SKM-1 treated with dmso at 0.1 percent for 144 hours (cell line): ENCODE results near the gene ENTPD8.
"Not testable (repeated sequence)": the region's sequence is repeated elsewhere in the genome, so short reads cannot be mapped to it uniquely, and the experiment has no call there.

Experiments used
- DNase-seq: peaks from one replicate; lab custom pipeline; 2025; ENCODE audit not compliant: unreplicated experiment; lab: John Stamatoyannopoulos, UW

Gene ENTPD8

DNA sequence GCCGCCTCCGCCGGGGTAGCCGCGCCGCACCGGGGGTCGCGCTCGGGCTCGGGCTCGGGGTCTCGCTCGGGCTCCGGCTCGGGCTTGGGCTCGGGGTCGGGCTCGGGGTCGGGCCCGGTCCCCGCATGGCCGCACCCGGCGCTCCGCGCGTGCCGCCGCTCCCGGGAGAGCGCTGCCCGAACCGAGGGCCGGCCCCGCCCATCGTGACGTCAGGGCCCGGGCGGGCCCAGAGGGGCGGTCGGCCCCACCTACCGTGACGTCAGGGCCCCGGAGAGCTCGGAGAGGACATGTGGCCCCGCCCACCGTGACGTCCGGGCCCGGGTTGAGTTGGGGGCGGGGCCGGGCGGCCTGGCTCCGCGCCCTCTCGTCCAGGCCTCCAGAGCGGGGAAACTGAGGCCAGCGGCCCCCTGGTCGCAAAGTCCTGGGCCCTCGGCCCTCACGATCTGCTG is 18.0 kb upstream of the ENTPD8 start, which contains the start of gene NSMF:
NSMF (minus strand) TSS at position 183 of the 449 bp plus-strand sequence. CDS start 232 bp downstream, outside the sequence.
- DNase-seq: peak; percentile 87

DNA sequence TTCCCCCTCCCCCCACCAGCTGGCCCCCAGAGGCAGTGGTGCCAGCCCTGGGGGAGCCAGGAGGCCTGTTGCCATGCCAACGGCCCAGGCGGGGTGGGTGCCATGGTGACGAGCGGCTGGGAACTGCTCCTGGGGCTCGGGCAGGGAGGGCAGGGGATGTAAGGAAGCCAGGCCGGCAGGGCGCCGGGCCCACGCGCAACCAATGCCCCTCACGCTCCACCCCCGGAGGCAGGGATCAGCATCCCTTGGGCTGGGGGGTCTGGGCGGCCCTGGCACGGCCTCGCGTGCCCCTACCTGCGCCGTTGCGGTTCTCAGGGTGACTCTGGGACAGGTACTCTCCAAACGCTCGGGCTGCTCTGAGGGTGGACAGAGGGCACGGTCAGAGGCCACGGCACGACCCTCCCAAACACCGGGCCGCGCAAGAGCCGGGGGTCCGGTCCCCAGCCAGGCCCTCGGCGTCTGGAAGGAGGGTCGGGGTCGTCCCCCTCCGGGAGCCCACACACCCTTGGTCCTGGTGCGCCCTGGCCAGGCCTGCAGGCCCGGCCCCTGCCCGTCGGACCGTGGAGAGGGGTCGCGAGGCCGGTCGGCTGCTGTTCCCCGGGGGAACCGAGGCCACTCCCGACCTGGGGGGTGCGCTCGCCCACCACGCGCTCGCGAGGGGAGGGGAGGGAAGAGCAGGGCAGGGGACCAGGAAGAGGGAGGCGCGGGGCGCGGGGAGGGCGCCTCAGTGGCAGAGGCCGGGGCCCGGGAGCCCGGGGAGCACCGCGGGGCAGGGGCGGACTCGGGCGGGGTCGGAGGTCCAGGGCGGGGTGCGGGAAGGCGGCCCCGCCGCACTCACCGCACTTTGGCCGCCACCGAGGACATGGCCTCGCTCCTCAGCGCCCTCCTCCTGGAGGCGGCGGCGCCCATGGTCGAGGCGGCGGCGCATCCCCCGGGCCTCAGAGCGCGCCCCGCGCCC is 17.3 kb upstream of the ENTPD8 start:
- DNase-seq: no peak

DNA sequence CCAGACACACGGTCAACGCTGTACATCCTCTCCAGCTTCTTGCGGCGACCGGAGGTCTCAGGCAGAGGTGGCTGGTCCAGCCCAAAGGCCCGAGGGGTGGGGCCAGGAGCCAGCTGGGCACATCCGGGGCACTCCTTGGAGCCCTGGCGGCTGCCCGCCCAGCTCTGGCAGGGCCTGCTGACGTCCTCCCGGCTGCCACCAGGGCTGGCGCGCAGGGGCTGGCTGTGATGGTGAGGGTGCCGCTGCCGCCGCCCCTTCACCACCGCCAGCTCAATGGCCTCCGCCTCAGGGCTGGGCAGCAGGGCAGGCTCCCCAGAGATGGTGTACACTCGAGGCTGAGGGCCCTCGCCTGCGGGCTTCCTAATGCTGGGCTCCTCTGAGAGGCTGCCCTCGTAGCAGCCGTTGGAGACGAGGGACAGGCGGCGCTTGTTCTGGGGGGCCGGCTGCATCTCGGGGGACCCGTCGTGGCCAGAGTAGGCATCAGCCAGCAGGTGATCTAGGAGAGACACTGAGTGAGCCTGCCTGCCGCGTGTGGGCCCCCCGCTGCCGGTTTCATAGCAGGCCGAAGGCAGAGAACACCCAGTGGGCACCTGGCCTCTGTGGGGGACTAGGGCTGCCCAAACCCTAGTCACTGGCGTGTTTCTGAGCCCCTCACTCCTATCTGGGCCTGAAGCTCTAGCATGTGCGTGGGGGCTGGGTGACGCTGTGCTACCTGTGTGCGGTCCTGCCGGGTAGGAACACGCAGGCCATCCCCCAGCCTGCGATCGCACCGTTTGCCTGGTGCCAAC is 16.4 kb upstream of the ENTPD8 start:
- DNase-seq: no peak

DNA sequence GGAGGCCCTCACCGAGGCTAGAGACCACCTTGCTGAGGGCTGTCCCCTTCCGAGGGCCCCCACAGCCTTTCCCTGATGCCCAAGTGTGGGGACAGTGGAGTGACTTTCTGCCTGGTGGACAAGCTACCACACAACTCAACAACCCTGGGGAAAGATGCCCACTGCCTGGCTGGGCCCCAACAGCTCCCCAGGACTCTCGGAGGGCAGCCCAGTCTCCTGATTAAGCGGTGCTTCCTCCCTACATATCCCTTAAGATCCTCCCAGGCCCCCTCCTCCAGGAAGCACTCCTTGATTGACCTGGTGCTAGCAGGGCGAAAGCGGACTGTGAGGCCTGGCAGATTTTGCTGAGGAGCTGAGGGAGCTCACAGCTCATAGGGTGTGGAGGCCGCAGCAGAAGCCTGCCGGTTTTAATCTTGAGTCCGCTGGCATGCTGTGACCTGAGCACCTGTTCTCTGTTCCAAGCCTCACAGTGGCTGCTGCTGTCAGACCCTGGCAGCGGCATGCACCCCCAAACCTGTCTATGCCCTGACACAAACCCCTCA is 15.8 kb upstream of the ENTPD8 start:
- no peak for DNase-seq

DNA sequence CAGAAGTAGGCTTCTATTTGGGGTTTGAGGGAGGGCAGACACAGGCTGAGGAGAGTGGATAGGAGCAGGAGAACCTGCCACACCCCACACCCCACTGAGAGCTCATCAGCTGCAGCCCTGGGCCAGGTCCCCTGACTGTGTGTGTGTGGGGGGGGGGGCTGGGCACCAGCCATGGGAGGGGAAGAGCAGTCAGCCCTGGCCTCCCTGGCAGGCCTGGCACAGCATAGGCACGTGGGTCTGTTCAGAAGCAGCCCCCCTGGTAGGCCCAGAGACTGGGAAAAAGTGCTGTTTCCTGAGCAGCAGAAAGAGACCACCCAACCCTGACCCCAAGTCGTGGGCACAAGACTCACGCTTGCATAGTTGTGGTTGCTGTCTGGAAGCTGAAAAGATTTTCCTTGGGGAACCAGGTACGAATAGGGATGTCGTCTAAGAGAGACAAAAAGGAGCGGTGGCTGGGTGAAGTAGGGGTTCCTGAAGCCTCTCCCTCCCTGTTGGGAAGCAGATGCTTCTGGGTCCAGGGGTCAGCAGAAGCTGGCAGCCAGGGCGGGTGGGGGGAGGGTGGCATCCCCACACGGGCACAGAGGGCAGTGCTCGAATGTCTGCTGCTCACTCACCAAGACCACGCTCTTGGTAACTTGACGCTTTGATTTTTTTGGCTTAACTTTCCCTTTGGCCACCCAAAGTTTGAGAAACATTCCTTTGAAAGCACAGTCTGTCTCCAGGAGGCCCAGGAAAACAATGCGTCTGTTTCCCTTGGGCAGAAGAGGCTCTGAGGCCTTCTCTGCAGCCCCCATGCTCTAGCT is 15.1 kb upstream of the ENTPD8 start:
- no peak for DNase-seq

DNA sequence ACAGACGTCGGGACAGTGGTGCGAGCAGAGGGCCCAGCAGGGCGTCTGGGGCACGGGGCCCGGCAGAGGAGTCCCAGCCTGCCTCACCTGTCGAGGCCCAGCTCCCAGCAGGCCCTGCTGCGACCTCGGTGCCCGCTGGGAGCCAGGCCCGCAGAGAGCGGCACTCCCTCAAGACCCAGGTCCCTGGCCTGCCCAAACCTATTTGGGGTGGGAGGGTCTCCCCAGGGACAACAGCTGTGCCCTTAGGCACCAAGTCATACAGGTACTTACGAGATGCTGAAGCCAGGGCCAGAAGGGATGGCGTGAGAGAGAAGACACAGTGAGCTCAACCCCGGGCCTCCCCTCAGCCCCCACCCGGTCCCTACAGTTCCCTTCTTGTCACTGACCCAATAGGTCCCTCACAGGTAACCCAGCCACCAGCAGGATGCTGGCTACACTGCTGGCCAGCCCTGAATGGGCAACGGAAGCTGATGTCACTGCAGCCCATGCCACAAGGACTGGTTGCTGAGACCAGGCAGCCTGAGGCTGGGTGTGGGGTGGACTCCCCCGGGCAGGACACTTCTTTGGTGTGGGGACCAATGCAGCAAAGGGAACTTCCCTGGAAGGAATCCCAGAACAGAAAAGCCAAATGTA is 14.3 kb upstream of the ENTPD8 start:
- DNase-seq: no peak

DNA sequence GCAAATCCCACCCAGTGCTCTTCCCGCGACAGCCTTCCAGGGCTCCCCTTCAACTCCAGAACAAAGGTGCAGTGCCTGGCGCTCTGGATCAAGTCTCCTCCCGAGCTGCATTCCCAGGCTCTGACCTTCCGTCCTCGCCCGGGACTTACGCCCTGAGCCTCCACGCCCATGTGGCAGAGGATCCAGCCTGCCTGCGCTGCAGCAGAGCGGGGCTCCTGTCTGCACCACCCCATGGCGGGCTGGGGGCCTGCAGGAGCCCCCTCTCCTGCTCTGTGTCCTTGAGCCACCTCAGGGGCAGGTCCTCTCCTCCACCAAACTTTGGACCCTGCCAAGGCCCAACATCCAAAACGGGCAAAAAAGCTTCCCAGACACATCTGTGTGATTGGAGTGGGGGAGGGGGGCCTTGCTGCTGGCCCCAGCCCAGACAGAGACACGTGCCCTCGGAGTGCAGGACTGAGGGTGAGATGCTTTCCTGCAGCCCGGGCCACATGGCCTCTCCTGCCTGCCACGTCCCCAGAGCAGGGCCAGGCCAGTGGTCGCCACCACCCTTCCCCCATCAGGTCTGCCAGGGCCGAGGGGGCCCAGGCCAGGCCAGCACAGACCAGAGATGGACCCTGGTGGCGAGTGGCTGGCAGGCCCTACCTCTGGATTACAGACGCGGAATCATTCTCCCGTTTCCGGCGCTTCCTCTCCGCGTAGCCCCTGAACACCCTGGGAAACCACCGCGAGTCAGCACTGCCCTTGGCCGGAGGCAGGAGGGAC is 13.6 kb upstream of the ENTPD8 start:
- no peak for DNase-seq

DNA sequence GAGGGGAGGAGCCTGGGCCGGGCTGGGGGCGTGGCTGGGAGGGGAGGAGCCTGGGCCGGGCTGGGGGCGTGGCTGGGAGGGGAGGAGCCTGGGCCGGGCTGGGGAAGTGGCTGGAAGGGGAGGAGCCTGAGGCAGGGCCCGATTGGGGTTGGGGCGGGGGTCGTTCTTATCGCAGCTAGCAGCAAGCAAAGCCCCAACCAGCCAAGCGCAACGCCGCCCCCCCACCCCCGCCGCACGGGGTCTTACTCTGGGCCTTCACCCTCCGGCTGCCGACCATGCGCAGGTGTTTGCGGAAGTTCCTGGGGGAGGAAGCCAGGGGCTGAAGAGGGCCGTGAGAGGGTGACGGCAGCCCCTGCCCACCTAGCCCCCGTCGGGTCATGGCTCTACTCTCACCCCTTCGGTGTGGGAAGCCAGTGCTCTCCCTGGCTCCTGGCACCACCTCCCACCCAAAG is 13.0 kb upstream of the ENTPD8 start:
- DNase-seq: no peak

DNA sequence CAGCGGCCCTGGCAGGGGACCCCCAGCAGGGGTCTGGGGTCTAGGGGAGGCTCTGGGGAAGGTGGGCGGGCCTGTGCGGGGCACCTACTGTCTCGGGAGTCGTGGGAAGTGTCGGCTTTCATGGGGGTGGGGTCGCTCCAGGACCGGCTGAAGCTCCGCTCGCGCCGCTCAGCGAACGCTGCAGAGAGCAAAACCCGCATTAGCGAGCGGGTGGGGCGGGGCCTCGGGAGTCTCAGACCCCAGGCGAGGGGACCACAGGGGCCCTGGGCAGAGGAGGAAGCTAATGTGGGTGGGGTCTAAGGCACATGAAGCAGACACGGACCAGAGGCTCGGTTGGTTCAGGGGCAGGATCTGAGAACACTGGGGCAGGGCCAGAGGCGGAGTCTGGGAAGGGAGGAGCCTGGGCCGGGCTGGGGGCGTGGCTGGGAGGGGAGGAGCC is 12.5 kb upstream of the ENTPD8 start:
- peak; percentile 47 for DNase-seq

DNA sequence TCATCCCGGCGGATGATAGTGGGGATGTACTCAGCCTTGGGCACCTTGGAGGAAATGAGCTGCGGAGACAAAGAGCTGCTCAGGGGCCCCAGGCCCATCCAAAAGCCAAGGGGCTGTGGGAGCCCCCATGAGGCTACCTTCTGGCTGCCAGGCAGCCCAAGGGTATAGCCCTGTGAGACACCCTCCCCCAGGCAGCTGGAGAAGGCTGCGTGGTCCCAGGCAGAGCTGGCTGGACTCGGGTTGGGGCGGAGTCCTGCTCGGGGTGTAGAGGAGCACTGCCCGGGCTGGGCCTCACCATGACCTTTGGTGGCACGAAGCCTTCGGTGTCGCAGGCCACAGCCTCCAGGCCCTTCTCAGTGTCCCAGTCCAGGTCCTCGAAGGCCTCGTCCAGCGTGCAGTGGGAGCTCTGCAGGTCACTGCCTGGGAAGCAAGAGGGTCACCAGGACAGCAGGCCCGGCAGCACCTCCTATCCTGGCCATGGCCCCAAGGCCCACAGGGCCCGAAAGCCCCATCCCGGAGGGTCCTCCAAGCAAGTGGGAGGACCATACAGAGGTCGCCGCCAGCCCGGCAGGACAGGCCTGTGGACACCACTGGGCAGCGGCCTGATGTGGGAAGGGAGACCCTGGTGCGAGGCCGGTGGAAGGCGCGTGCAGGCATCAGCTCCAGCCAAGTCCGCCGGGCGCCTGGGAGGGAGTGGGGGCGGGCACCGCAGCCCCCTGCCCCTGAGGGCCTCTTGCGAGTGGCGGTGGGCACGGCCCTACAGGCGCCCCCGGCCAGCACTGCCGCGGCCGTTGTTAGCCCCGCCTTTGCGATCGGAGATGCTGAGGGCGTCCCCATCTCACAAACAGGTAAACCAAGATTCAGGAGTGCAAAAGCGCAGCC is 11.8 kb upstream of the ENTPD8 start:
- DNase-seq: no peak

DNA sequence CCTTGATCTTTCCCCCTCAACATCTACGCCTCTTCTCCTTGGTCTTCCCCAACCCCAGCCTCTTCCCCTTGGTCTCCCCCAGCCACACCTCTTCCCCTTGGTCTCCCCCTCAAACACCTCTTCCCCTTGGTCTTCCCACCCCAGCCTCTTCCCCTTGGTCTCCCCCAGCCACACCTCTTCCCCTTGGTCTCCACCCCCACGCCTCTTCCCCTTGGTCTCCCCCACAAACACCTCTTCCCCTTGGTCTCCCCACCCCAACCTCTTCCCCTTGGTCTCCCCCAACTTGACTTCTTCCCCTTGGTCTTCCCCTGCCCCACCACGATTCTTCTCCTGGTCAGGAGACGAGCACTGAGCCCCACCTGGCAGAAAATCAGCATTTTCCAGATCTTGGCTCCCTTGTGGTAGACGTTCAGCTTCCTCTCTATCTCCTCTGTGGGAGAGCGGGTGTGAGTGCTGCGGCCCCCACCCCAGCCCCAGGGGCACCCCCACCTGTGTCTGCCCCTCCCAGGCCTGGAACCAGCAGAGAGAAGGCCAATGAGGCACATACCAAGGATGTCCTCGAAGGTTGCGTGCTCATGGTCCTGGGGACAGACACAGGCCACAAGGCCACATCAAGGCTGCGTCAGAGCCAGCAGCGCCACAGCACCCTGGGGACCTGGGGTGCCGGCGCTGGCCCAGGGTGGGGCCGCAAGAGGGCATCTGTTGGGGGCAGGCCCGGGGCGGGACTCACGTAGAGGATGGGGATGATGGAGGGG is 11.0 kb upstream of the ENTPD8 start:
- DNase-seq: peak; percentile 57

DNA sequence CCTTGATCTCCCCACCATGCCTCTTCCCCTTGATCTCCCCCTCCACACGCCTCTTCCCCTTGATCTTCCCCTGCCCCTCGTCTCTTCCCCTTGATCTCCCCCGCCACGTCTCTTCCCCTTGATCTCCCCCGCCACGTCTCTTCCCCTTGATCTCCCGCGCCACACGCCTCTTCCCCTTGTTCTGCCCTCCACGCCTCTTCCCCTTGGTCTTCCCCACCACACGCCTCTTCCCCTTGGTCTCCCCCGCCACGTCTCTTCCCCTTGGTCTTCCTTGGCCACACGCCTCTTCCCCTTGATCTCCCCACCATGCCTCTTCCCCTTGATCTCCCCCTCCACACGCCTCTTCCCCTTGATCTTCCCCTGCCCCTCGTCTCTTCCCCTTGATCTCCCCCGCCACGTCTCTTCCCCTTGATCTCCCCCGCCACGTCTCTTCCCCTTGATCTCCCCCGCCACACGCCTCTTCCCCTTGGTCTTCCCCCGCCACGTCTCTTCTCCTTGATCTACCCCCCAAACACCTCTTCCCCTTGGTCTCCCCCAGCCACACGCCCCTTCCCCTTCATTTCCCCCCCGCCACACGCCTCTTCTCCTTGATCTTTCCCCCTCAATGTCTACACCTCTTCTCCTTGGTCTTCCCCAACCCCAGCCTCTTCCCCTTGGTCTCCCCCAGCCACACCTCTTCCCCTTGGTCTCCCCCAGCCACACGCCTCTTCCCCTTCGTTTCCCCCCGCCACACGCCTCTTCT is 10.3 kb upstream of the ENTPD8 start:
- DNase-seq: not testable (repeated sequence)

DNA sequence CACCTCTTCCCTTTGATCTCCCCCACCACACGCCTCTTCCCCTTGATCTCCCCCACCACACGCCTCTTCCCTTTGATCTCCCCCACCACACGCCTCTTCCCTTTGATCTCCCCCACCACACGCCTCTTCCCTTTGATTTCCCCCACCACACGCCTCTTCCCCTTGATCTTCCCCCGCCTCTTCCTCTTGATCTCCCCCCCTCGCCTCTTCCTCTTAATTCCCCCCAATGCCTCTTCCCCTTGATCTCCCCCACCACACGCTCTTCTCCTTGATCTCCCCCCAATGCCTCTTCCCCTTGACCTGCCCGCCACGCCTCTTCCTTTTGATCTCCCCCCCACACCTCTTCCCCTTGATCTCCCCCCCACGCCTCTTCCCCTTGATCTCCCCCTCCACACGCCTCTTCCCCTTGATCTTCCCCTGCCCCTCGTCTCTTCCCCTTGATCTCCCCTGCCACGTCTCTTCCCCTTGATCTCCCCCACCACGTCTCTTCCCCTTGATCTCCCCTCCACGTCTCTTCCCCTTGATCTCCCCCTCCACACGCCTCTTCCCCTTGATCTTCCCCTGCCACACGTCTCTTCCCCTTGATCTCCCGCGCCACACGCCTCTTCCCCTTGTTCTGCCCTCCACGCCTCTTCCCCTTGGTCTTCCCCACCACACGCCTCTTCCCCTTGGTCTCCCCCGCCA is 9.5 kb upstream of the ENTPD8 start:
- DNase-seq: peak; percentile 32

DNA sequence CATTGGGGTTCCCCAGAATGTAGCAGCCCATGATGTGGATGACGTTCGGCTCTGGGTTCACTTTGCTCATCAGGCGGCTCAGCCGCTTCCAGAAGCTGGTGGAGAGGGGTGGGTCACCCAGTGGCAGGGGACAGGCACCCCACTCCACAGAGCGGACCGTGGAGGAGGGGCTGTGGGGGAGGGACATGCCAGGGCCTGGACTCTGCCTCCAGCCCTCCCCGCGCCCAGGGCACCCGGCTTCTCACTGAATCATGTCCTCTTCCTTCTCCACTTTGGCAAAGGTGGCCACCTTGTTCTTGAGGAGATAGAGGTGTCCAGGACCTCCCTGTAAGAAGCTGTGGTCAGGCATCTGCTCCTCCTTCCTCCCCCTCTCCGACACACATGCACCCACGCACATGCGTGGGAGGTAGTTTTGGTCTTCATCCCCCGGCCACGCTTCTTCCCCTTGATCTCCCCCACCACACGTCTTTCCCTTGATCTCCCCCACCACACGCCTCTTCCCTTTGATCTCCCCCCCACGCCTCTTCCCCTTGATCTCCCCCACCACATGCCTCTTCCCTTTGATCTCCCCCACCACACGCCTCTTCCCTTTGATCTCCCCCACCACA is 8.9 kb upstream of the ENTPD8 start:
- DNase-seq: no peak

DNA sequence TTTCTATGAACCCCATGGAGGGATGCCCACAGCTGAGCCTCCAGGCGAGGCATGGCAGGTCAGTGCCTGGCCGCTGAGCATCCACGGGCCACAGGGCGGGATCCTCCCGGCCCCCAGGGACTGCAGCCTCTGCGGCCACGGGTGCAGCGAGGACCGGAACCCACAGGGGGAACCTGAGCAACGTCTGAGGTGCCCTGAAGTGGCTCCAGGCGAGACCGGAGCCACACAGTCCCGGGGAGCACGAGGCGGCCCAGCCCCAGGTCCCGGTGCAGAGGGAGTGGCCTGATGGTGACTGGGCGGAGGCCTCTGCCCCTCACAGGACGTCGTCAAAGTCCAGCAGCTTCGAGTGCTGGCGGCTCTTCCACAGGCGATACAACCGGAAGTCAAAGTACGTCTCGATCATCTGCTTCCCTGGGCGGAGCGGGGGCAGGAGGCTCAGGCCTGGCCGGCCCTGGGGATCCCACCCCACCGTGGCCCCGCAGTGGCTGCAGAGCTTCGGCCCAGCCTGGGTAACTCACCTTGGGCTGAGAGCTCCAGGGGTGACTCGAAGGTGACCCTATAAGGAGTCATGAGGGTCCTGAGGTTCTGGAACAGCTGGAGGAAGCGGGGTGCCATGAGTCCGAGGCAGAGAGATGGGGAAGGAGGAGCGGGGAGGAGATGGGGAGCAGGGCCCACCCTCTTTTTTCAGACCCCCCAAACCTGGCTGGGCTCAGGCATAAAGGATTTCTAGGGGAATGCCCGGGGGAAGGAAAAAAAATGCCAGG is 8.1 kb upstream of the ENTPD8 start:
- no peak for DNase-seq
